CD14-positive monocyte (primary cell): ENCODE measurements around the gene TRAPPC14. TPM values are rescaled to one million over a fixed set of nuclear protein-coding genes. Genes with fewer than 3 reads are reported as not detected.
A peak's percentile ranks its signal among the peaks of the same experiment; 100 is the strongest.
"Not testable (repeated sequence)": the region's sequence is repeated elsewhere in the genome, so short reads cannot be mapped to it uniquely, and the experiment has no call there.

ENCODE experiments used
- DNase-seq, 3 donors: peaks; one replicate each; pipeline ENCODE4 v3.0.0-alpha.2; 2011 to 2022
- H2AFZ ChIP-seq: 2 replicates; pipeline ENCODE4 v1.6.0; 2012; ENCODE audit warnings: mild to moderate bottlenecking, low read depth, low read length, inconsistent platforms; ENCODE audit not compliant: insufficient read depth, poor library complexity, severe bottlenecking
- H3K27ac ChIP-seq, 2 donors: 1 replicate in 1 of 2; 2 replicates in 1 of 2; pipeline ENCODE4 v1.5.1; 2012 to 2013; ENCODE audit warnings: low read length in 2 of 2, control low read depth in 1 of 2, inconsistent platforms in 1 of 2, low read depth in 1 of 2, mild to moderate bottlenecking in 1 of 2
- H3K27me3 ChIP-seq, 2 donors: one replicate each; pipeline versions ENCODE4 v1.6.0 to v1.6.1; 2011 to 2013; ENCODE audit warnings: low read length in 2 of 2; ENCODE audit not compliant: control insufficient read depth in 2 of 2, insufficient read depth in 2 of 2
- H3K36me3 ChIP-seq, 2 donors: replicated peaks in 1 of 2; 1 replicate in 1 of 2; 2 replicates in 1 of 2; pipeline versions ENCODE4 v1.5.1 to v1.6.1; 2012 to 2013; ENCODE audit warnings: low read length in 2 of 2, control low read depth in 1 of 2, inconsistent platforms in 1 of 2, mild to moderate bottlenecking in 1 of 2; ENCODE audit not compliant: insufficient read depth in 2 of 2, control insufficient read depth in 1 of 2
- H3K4me1 ChIP-seq, 2 donors: 1 replicate in 1 of 2; 2 replicates in 1 of 2; pipeline versions ENCODE4 v1.5.1 to v1.6.1; 2012 to 2013; ENCODE audit warnings: low read length in 2 of 2, control low read depth in 1 of 2, inconsistent platforms in 1 of 2, mild to moderate bottlenecking in 1 of 2, moderate library complexity in 1 of 2; ENCODE audit not compliant: insufficient read depth in 2 of 2, control insufficient read depth in 1 of 2
- H3K4me2 ChIP-seq: replicated peaks from 2 replicates; pipeline ENCODE3; 2012; ENCODE audit warnings: low read length, moderate library complexity, mild to moderate bottlenecking; ENCODE audit not compliant: poor library complexity, severe bottlenecking; ENCODE audit errors: extremely low read depth
- H3K4me3 ChIP-seq, 3 experiments: fragments of 200-600 bp in 1 of 3; sonication (generic) in 1 of 3; replicated peaks in 1 of 3; 1 replicate in 2 of 3; 2 replicates in 1 of 3; pipeline ENCODE4 v1.5.1; 2011 to 2013; ENCODE audit warnings: low read length in 3 of 3, mild to moderate bottlenecking in 3 of 3, control low read depth in 2 of 3, low read depth in 2 of 3, inconsistent platforms in 1 of 3, moderate library complexity in 1 of 3
- H3K79me2 ChIP-seq: 2 replicates; pipeline ENCODE4 v1.6.0; 2012; ENCODE audit warnings: mild to moderate bottlenecking, control low read depth, inconsistent platforms, low read length, moderate library complexity; ENCODE audit not compliant: insufficient read depth
- H3K9ac ChIP-seq: 2 replicates; pipeline ENCODE4 v1.6.0; 2017; ENCODE audit warnings: low read length, mild to moderate bottlenecking; ENCODE audit not compliant: insufficient read depth, poor library complexity, severe bottlenecking
- H3K9me3 ChIP-seq, 2 donors: replicated peaks in 1 of 2; 1 replicate in 1 of 2; 2 replicates in 1 of 2; pipeline versions ENCODE4 v1.5.1 to v1.6.1; 2012 to 2013; ENCODE audit warnings: low read length in 2 of 2, control low read depth in 1 of 2; ENCODE audit not compliant: control insufficient read depth in 1 of 2, insufficient read depth in 1 of 2
- H4K20me1 ChIP-seq: 2 replicates; pipeline ENCODE4 v1.6.0; 2012; ENCODE audit warnings: mild to moderate bottlenecking, low read length, control low read depth, moderate library complexity; ENCODE audit not compliant: insufficient read depth
- H3K27ac Mint-ChIP-seq, 7 donors: one replicate each; pipeline ENCODE4 v1.8.0; 2020; ENCODE audit warnings: mild to moderate bottlenecking in 7 of 7, mixed read lengths in 7 of 7, moderate library complexity in 6 of 7, inconsistent platforms in 2 of 7
- H3K27me3 Mint-ChIP-seq, 3 donors: one replicate each; pipeline ENCODE4 v1.8.0; 2021 to 2022; ENCODE audit warnings: low read depth in 3 of 3, mild to moderate bottlenecking in 3 of 3, mixed read lengths in 3 of 3, moderate library complexity in 3 of 3, inconsistent platforms in 1 of 3
- H3K36me3 Mint-ChIP-seq, 2 donors: one replicate each; pipeline ENCODE4 v1.8.0; 2020; ENCODE audit warnings: mixed read lengths in 2 of 2, inconsistent platforms in 1 of 2, mild to moderate bottlenecking in 1 of 2
- H3K4me1 Mint-ChIP-seq: one replicate; pipeline ENCODE4 v1.8.0; 2020; ENCODE audit warnings: mild to moderate bottlenecking, mixed read lengths
- H3K4me3 Mint-ChIP-seq, 2 donors: one replicate each; pipeline ENCODE4 v1.8.0; 2020; ENCODE audit warnings: mild to moderate bottlenecking in 2 of 2, mixed read lengths in 2 of 2, moderate library complexity in 1 of 2
- H3K9me3 Mint-ChIP-seq, 7 donors: one replicate each; pipeline ENCODE4 v1.8.0; 2020 to 2022; ENCODE audit warnings: mixed read lengths in 7 of 7, mild to moderate bottlenecking in 6 of 7, moderate library complexity in 6 of 7, inconsistent platforms in 2 of 7
- CTCF ChIP-seq: fragments of 200-600 bp; IDR thresholded peaks from one replicate; pipeline ENCODE4 v1.8.0; 2022; ENCODE audit warnings: antibody characterized with exemption, mild to moderate bottlenecking
- WGBS: methylation state at CpG from one replicate; pipeline ENCODE4 v1.1.5; 2013; ENCODE audit warnings: missing lambda C conversion rate; ENCODE audit not compliant: insufficient coverage; 5-methylcytosine and 5-hydroxymethylcytosine counted together
- intact Hi-C, 2 donors: fragments of 100-400 bp; cut with micrococcal nuclease; formaldehyde crosslinking; loops; one replicate each; pipeline versions ENCODE4 v1.15.0 to v1.15.1; 2023
- polyA plus RNA-seq, 3 donors: library from polyadenylated mRNA; depleted of rRNA in 1 of 3; unstranded in 2 of 3; stranded (reverse) in 1 of 3; fragments of 300-500 nt in 2 of 3; fragments of >200 nt in 1 of 3; fragmentation: Illumina TruSeq in 2 of 3; gene quantifications; 1 replicate in 2 of 3; 2 replicates in 1 of 3; pipeline ENCODE4 v1.2.3, GENCODE V29; 2012 to 2021

Gene TRAPPC14
- polyA plus RNA-seq, 3 donors: 1.0 to 38.4 (median 1.6) TPM

- no peaks in the 10 kb centered on the region for H3K36me3 ChIP-seq
- H3K27ac Mint-ChIP-seq: no peak overlapping the region
- intact Hi-C loops: no loop called here
- H3K9me3 Mint-ChIP-seq: no peaks in the 10 kb centered on the region
- H3K4me2 ChIP-seq: no peak overlapping the region
- WGBS: no CpG with 5 or more reads among the region's 2 CpGs
- H3K27me3 Mint-ChIP-seq: peaks cover 1 to 8% (median 7%) of the 10 kb centered on the region in 3 donors
- no peak overlapping the region for H3K27ac ChIP-seq
- no peak overlapping the region for H3K9ac ChIP-seq
- H3K4me3 ChIP-seq: no peak overlapping the region
- no peaks in the 10 kb centered on the region for H3K36me3 Mint-ChIP-seq
- no peaks in the 10 kb centered on the region for H4K20me1 ChIP-seq
- TF ChIP-seq CTCF: no peak
- H3K4me1 ChIP-seq: peaks cover 26 to 29% of the 10 kb centered on the region in 2 donors
- no peaks in the 10 kb centered on the region for H3K79me2 ChIP-seq
- H3K9me3 ChIP-seq: no peaks in the 10 kb centered on the region
- no peak for DNase-seq
- H2AFZ ChIP-seq: no peak overlapping the region
- peaks cover 29% of the 10 kb centered on the region for H3K4me1 Mint-ChIP-seq
- no peaks in the 10 kb centered on the region for H3K27me3 ChIP-seq
- no peak overlapping the region for H3K4me3 Mint-ChIP-seq
These were observed 36.7 kb upstream of the TRAPPC14 start for GRCh38 chr7:100195222-100195621.

- no peak for DNase-seq
- Histone ChIP-seq H3K9ac (no peak overlapping the region), H3K4me2 (no peak overlapping the region), H3K27ac (no peak overlapping the region), H4K20me1 (no peaks in the 10 kb centered on the region), H3K27me3 (no peaks in the 10 kb centered on the region), H3K4me3 (no peak overlapping the region), H3K4me1 (peaks cover 21 to 27% of the 10 kb centered on the region in 2 donors), H3K9me3 (no peaks in the 10 kb centered on the region), H3K36me3 (no peaks in the 10 kb centered on the region), H2AFZ (no peak overlapping the region), H3K79me2 (no peaks in the 10 kb centered on the region)
- Mint-ChIP-seq H3K27me3 (peaks cover 1 to 3% (median 1%) of the 10 kb centered on the region in 3 donors), H3K36me3 (no peaks in the 10 kb centered on the region), H3K9me3 (no peaks in the 10 kb centered on the region), H3K4me3 (no peak overlapping the region), H3K27ac (no peak overlapping the region), H3K4me1 (peaks cover 30% of the 10 kb centered on the region)
- no CpG with 5 or more reads among the region's 3 CpGs for WGBS
- no peak for TF ChIP-seq CTCF
- intact Hi-C loops: no loop called here
These were observed 34.4 kb upstream of the TRAPPC14 start for GRCh38 chr7:100192969-100193368.

GRCh38 chr7:100192281-100192862 is 33.8 kb upstream of the TRAPPC14 start:
- WGBS: 100% methylated on average over 2 of the region's 6 CpGs
- H3K79me2 ChIP-seq, intact Hi-C loops, H3K9ac ChIP-seq, H3K36me3 ChIP-seq, H3K27ac ChIP-seq, H3K27me3 Mint-ChIP-seq, H3K4me3 ChIP-seq, H3K9me3 ChIP-seq, H3K27me3 ChIP-seq, H3K36me3 Mint-ChIP-seq, H2AFZ ChIP-seq, H3K4me2 ChIP-seq, DNase-seq, H4K20me1 ChIP-seq, H3K9me3 Mint-ChIP-seq, H3K4me3 Mint-ChIP-seq: not testable (repeated sequence)
- peaks cover 21 to 27% of the 10 kb centered on the region in 2 donors for H3K4me1 ChIP-seq
- Mint-ChIP-seq H3K27ac (peak overlapping the region in 2 of 7 donors; percentile 46 to 48), H3K4me1 (peaks cover 30% of the 10 kb centered on the region)
